ENCODE data around the gene SOAT2.

GRCh38 chr12:53070877-53071492, 32.3 kb upstream of the SOAT2 start:
- TF ChIP-seq TAF1 (IDR thresholded peaks at IDR 0.05; ENCODE audit: borderline replicate concordance, insufficient read depth, low read length), result no peak
- TF ChIP-seq POLR2AphosphoS5 (IDR thresholded peaks at IDR 0.05; ENCODE audit: low read depth, low read length), result no peak
